Gastroesophageal sphincter (tissue), 4 donors: ENCODE data around the gene RNF213. TPM values are rescaled to one million over a fixed set of nuclear protein-coding genes. Genes with fewer than 3 reads are reported as not detected.
A peak's percentile ranks its signal among the peaks of the same experiment; 100 is the strongest.

Experiments
- ATAC-seq: fragments of 150-250 bp; one replicate; pipeline ENCODE4 v1.9.1; 2016; ENCODE audit warnings: mild to moderate bottlenecking, moderate library complexity
- H3K27ac ChIP-seq, 4 donors: fragments of 200-600 bp; sonication (generic) in 3 of 4; 1 replicate in 3 of 4; 2 replicates in 1 of 4; pipeline ENCODE4 v1.5.1; 2016 to 2019
- H3K27me3 ChIP-seq: fragments of 200-600 bp; sonication (generic); one replicate; pipeline ENCODE4 v1.5.1; 2019
- H3K36me3 ChIP-seq, 2 donors: fragments of 200-600 bp; sonication (generic); one replicate each; pipeline ENCODE4 v1.5.1; 2019; ENCODE audit warnings: control low read depth in 1 of 2
- H3K4me1 ChIP-seq, 3 donors: fragments of 200-600 bp; sonication (generic); 1 replicate in 2 of 3; 2 replicates in 1 of 3; pipeline ENCODE4 v1.5.1; 2016 to 2019; ENCODE audit warnings: control low read depth in 2 of 3
- H3K4me3 ChIP-seq, 2 donors: fragments of 200-600 bp; sonication (generic); one replicate each; pipeline ENCODE4 v1.5.1; 2019; ENCODE audit warnings: mild to moderate bottlenecking in 1 of 2, moderate library complexity in 1 of 2
- H3K9me3 ChIP-seq, 3 donors: fragments of 200-600 bp; sonication (generic); one replicate each; pipeline ENCODE4 v1.5.1; 2017 to 2019; ENCODE audit warnings: control low read depth in 2 of 3
- CTCF ChIP-seq, 4 experiments: fragments of 200-600 bp in 2 of 4; fragments of 450-650 bp in 2 of 4; sonication (generic) in 1 of 4; IDR thresholded peaks; one replicate each; pipeline ENCODE4 v1.5.1; 2017 to 2019; ENCODE audit warnings: antibody characterized with exemption in 4 of 4, mild to moderate bottlenecking in 2 of 4, moderate library complexity in 2 of 4
- EP300 ChIP-seq: sonication (generic); formaldehyde crosslinking; IDR thresholded peaks from one replicate; pipeline ENCODE4 v1.6.1; 2017; ENCODE audit warnings: antibody characterized with exemption, mild to moderate bottlenecking
- POLR2A ChIP-seq, 2 donors: fragments of 450-650 bp; IDR thresholded peaks; one replicate each; pipeline ENCODE4 v1.6.1; 2017; ENCODE audit warnings: antibody characterized with exemption in 2 of 2, mild to moderate bottlenecking in 2 of 2, moderate library complexity in 1 of 2
- POLR2AphosphoS5 ChIP-seq: sonication (generic); formaldehyde crosslinking; IDR thresholded peaks from one replicate; pipeline ENCODE4 v1.6.1; 2017; ENCODE audit warnings: antibody characterized with exemption
- WGBS, 2 donors: methylation state at CpG; one replicate each; pipeline ENCODE4 v1.1.5; 2018; ENCODE audit warnings: low coverage in 1 of 2; 5-methylcytosine and 5-hydroxymethylcytosine counted together
- total RNA-seq, 4 donors: library from RNA; depleted of rRNA; stranded (reverse); fragments of >200 nt; gene quantifications; one replicate each; pipeline ENCODE4 v1.1.0, GENCODE V29; 2016

RNF213 gene
- total RNA-seq, 4 donors from 2014 or later, result 59.2 to 87.6 (median 67.8) TPM

- peaks cover 0 to 20% (median 0%) of the 10 kb centered on the region in 3 donors for H3K4me1 ChIP-seq
- no peak overlapping the region for H3K27ac ChIP-seq
- no peaks in the 10 kb centered on the region for H3K9me3 ChIP-seq
- no CpG with 5 or more reads among the region's 24 CpGs for WGBS, 2 donors
- H3K27me3 ChIP-seq, result no peaks in the 10 kb centered on the region
- peak; percentile 77 for ATAC-seq
- peak in 3 of 4 experiments; percentile 96 to 100 (median 98) for TF ChIP-seq CTCF (IDR thresholded peaks at IDR 0.05)
- no peak for TF ChIP-seq POLR2A (IDR thresholded peaks at IDR 0.05)
- TF ChIP-seq POLR2AphosphoS5, result no peak
- no peak for TF ChIP-seq EP300
- peaks cover 0 to 43% of the 10 kb centered on the region in 2 donors for H3K36me3 ChIP-seq
- H3K4me3 ChIP-seq, result no peak overlapping the region
Measured at GRCh38 chr17:80426671-80427326, 166.1 kb downstream of the RNF213 start.

GRCh38 chr17:80427366-80428282 lies 167.0 kb downstream of the RNF213 start:
- no peaks in the 10 kb centered on the region for H3K9me3 ChIP-seq
- TF ChIP-seq CTCF (IDR thresholded peaks at IDR 0.05), result no peak
- no peak for TF ChIP-seq EP300
- no peak for TF ChIP-seq POLR2AphosphoS5
- no peak for TF ChIP-seq POLR2A (IDR thresholded peaks at IDR 0.05)
- no peak overlapping the region for H3K27ac ChIP-seq
- no peak overlapping the region for H3K4me3 ChIP-seq
- peaks cover 0 to 43% of the 10 kb centered on the region in 2 donors for H3K36me3 ChIP-seq
- H3K27me3 ChIP-seq, result no peaks in the 10 kb centered on the region
- ATAC-seq, result no peak
- WGBS, 2 donors, result no CpG with 5 or more reads among the region's 27 CpGs
- H3K4me1 ChIP-seq, result peaks cover 0 to 20% (median 0%) of the 10 kb centered on the region in 3 donors

GRCh38 chr17:80428363-80428762 lies 167.7 kb downstream of the RNF213 start:
- Histone ChIP-seq H3K27ac (no peak overlapping the region), H3K36me3 (peaks cover 0 to 43% of the 10 kb centered on the region in 2 donors), H3K9me3 (no peaks in the 10 kb centered on the region), H3K4me1 (peaks cover 0 to 15% (median 0%) of the 10 kb centered on the region in 3 donors), H3K27me3 (no peaks in the 10 kb centered on the region), H3K4me3 (no peak overlapping the region)
- no peak for ATAC-seq
- TF ChIP-seq CTCF (IDR thresholded peaks at IDR 0.05), result no peak
- TF ChIP-seq EP300, result no peak
- 84% methylated on average over 6 of the region's 12 CpGs; no CpG with 5 or more reads in 1 of the 2 donors for whole genome bisulfite sequencing, 2 donors

- H3K9me3 ChIP-seq, result no peaks in the 10 kb centered on the region
- 74% methylated on average over 9 of the region's 11 CpGs; no CpG with 5 or more reads in 1 of the 2 donors for WGBS, 2 donors
- peaks cover 0 to 11% (median 0%) of the 10 kb centered on the region in 3 donors for H3K4me1 ChIP-seq
- no peak overlapping the region for H3K27ac ChIP-seq
- H3K4me3 ChIP-seq, result no peak overlapping the region
- TF ChIP-seq EP300 (no peak), CTCF (IDR thresholded peaks at IDR 0.05) (no peak), POLR2AphosphoS5 (no peak), POLR2A (IDR thresholded peaks at IDR 0.05) (no peak)
- ATAC-seq, result no peak
- H3K36me3 ChIP-seq, result peaks cover 0 to 43% of the 10 kb centered on the region in 2 donors
- no peaks in the 10 kb centered on the region for H3K27me3 ChIP-seq
Measured at GRCh38 chr17:80428796-80429195, 168.1 kb downstream of the RNF213 start.
